ENCODE results near the gene SIX4. TPM values are rescaled to one million over a fixed set of nuclear protein-coding genes. Genes with fewer than 3 reads are reported as not detected.

Gene SIX4
- total and polyA plus RNA-seq, 9 of the 15 experiments (the other 6 are each of a cell fraction or from before 2014, with no cell fraction given): 0.77 to 8.6 (median 5.6) TPM

DNA sequence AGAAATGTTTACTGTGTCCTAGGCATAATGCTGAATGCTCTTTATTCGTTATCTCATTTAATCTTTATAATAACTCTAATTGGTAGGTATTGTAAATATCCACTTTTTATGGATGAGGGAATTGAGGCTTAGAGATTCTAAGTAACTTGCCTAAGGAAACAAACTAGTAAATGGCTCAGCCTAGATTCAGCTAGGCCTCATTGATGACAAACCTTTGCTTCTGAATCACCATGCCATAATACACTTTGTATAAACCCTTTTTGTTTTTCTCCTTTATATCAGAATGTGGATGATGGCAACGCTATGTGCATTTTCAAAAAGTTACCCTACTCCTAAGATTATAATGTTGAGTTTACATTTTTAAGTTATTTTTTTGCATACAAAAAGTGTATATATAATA is 44.5 kb upstream of the SIX4 start (continued):
- TF ChIP-seq, protein P1, sequence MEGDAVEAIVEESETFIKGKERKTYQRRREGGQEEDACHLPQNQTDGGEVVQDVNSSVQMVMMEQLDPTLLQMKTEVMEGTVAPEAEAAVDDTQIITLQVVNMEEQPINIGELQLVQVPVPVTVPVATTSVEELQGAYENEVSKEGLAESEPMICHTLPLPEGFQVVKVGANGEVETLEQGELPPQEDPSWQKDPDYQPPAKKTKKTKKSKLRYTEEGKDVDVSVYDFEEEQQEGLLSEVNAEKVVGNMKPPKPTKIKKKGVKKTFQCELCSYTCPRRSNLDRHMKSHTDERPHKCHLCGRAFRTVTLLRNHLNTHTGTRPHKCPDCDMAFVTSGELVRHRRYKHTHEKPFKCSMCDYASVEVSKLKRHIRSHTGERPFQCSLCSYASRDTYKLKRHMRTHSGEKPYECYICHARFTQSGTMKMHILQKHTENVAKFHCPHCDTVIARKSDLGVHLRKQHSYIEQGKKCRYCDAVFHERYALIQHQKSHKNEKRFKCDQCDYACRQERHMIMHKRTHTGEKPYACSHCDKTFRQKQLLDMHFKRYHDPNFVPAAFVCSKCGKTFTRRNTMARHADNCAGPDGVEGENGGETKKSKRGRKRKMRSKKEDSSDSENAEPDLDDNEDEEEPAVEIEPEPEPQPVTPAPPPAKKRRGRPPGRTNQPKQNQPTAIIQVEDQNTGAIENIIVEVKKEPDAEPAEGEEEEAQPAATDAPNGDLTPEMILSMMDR (IDR thresholded peaks at IDR 0.05 in 2 of 3, conservative IDR thresholded peaks at IDR 0.05 in 1 of 3; ENCODE audit: insufficient read depth in 2 of 3, low read depth in 1 of 3, low read length in 3 of 3): no peak
- TF ChIP-seq THRB (CRISPR knock-in tag; conservative IDR thresholded peaks at IDR 0.05) (no peak), ZNF76 (CRISPR knock-in tag; IDR thresholded peaks at IDR 0.05; ENCODE audit: borderline replicate concordance) (no peak), ZNF143 (CRISPR knock-in tag; IDR thresholded peaks at IDR 0.05) (no peak), HOXB6 (CRISPR knock-in tag; IDR thresholded peaks at IDR 0.05; ENCODE audit: borderline replicate concordance) (no peak), DEAF1 (CRISPR knock-in tag; IDR thresholded peaks at IDR 0.05) (no peak), RAD51 (IDR thresholded peaks at IDR 0.05; ENCODE audit: borderline replicate concordance, low read depth) (no peak), POLR2A (conservative IDR thresholded peaks at IDR 0.05) (no peak), PHB (CRISPR knock-in tag; IDR thresholded peaks at IDR 0.05) (no peak)

Measured in K562 (cell line).